Body of pancreas (tissue), 4 donors: ENCODE measurements around the gene PIGM. TPM values are rescaled to one million over a fixed set of nuclear protein-coding genes. Genes with fewer than 3 reads are reported as not detected.
A peak's percentile ranks its signal among the peaks of the same experiment; 100 is the strongest.

ENCODE experiments used
- ATAC-seq: fragments of 150-250 bp; one replicate; pipeline ENCODE4 v1.9.1; 2016
- DNase-seq, 4 donors: peaks; one replicate each; pipeline ENCODE4 v3.0.0-alpha.2; 2019
- H3K27ac ChIP-seq, 4 donors: fragments of 200-600 bp; sonication (generic); 1 replicate in 3 of 4; 2 replicates in 1 of 4; pipeline versions ENCODE4 v1.5.1 to v1.6.1; 2016 to 2019; ENCODE audit warnings: mild to moderate bottlenecking in 1 of 4, mixed read lengths in 1 of 4, moderate library complexity in 1 of 4
- H3K27me3 ChIP-seq, 2 donors: fragments of 200-600 bp; sonication (generic); one replicate each; pipeline ENCODE4 v1.6.0; 2016; ENCODE audit warnings: mild to moderate bottlenecking in 1 of 2
- H3K36me3 ChIP-seq, 2 donors: fragments of 200-600 bp; sonication (generic); replicated peaks in 1 of 2; 2 replicates each; pipeline ENCODE4 v1.5.1; 2016; ENCODE audit warnings: low read depth in 2 of 2; ENCODE audit not compliant: insufficient read depth in 1 of 2
- H3K4me1 ChIP-seq: fragments of 200-600 bp; sonication (generic); one replicate; pipeline ENCODE4 v1.6.0; 2016
- H3K4me3 ChIP-seq, 2 donors: fragments of 200-600 bp; sonication (generic); 1 replicate in 1 of 2; 2 replicates in 1 of 2; pipeline ENCODE4 v1.5.1; 2016 to 2019
- H3K9me3 ChIP-seq, 3 donors: fragments of 200-600 bp; sonication (generic); 1 replicate in 2 of 3; 2 replicates in 1 of 3; pipeline ENCODE4 v1.5.1; 2016
- CTCF ChIP-seq, 7 experiments: fragments of 450-650 bp in 4 of 7; fragments of 200-600 bp in 3 of 7; sonication (generic) in 3 of 7; IDR thresholded peaks; one replicate each; pipeline ENCODE4 v1.5.1; 2016 to 2019; ENCODE audit warnings: antibody characterized with exemption in 7 of 7
- POLR2A ChIP-seq, 3 donors: fragments of 450-650 bp; IDR thresholded peaks; one replicate each; pipeline ENCODE4 v1.6.1; 2016; ENCODE audit warnings: antibody characterized with exemption in 3 of 3, mild to moderate bottlenecking in 2 of 3
- WGBS, 2 donors: methylation state at CpG; one replicate each; pipeline ENCODE4 v1.1.5; 2017; 5-methylcytosine and 5-hydroxymethylcytosine counted together
- intact Hi-C: fragments of 100-400 bp; cut with DNase I; formaldehyde crosslinking; loops from one replicate; pipeline ENCODE4 v1.15.1; 2023
- total RNA-seq, 2 donors: library from RNA; depleted of rRNA; stranded (reverse); fragments of >200 nt; gene quantifications; one replicate each; pipeline ENCODE4 v1.1.0, GENCODE V29; 2016

The PIGM gene
- total RNA-seq, 2 donors from 2014 or later: 4.9 to 7.8 TPM

- 67 to 72% methylated on average over 4 of the region's 4 CpGs for WGBS, 2 donors
- H3K4me1 ChIP-seq: no peaks in the 10 kb centered on the region
- intact Hi-C loops: no loop called here
- H3K27ac ChIP-seq: no peak overlapping the region
- no peaks in the 10 kb centered on the region for H3K36me3 ChIP-seq
- no peaks in the 10 kb centered on the region for H3K27me3 ChIP-seq
- peak in 1 of 4 donors; percentile 16 for DNase-seq
- ATAC-seq: peak; percentile 35
- H3K9me3 ChIP-seq: no peaks in the 10 kb centered on the region
- TF ChIP-seq CTCF (IDR thresholded peaks at IDR 0.05): no peak
- no peak for TF ChIP-seq POLR2A (IDR thresholded peaks at IDR 0.05)
- no peak overlapping the region for H3K4me3 ChIP-seq
Observed at GRCh38 chr1:159991513-159991912, 40.3 kb downstream of the PIGM start.

GRCh38 chr1:159990005-159990404, 41.8 kb downstream of the PIGM start:
- ATAC-seq (no peak), DNase-seq (no peak)
- Histone ChIP-seq H3K4me3 (no peak overlapping the region), H3K36me3 (no peaks in the 10 kb centered on the region), H3K4me1 (no peaks in the 10 kb centered on the region), H3K9me3 (no peaks in the 10 kb centered on the region), H3K27me3 (no peaks in the 10 kb centered on the region), H3K27ac (no peak overlapping the region)
- WGBS, 2 donors: 78 to 84% methylated on average over 5 of the region's 5 CpGs
- intact Hi-C loops: no loop called here
- no peak for TF ChIP-seq CTCF (IDR thresholded peaks at IDR 0.05)
- no peak for TF ChIP-seq POLR2A (IDR thresholded peaks at IDR 0.05)

GRCh38 chr1:159989581-159989980, 42.2 kb downstream of the PIGM start:
- ATAC-seq (no peak), DNase-seq (no peak)
- intact Hi-C loops: no loop called here
- no peaks in the 10 kb centered on the region for H3K9me3 ChIP-seq
- 87 to 94% methylated on average over 2 to 3 of the region's 3 CpGs for WGBS, 2 donors
- H3K36me3 ChIP-seq: no peaks in the 10 kb centered on the region
- no peak overlapping the region for H3K4me3 ChIP-seq
- H3K27ac ChIP-seq: no peak overlapping the region
- H3K4me1 ChIP-seq: no peaks in the 10 kb centered on the region
- TF ChIP-seq CTCF (IDR thresholded peaks at IDR 0.05) (no peak), POLR2A (IDR thresholded peaks at IDR 0.05) (no peak)
- no peaks in the 10 kb centered on the region for H3K27me3 ChIP-seq

- Histone ChIP-seq H3K36me3 (no peaks in the 10 kb centered on the region), H3K9me3 (no peaks in the 10 kb centered on the region), H3K27ac (no peak overlapping the region), H3K4me3 (no peak overlapping the region), H3K4me1 (no peaks in the 10 kb centered on the region), H3K27me3 (no peaks in the 10 kb centered on the region)
- DNase-seq (no peak), ATAC-seq (no peak)
- 27 to 33% methylated on average over 1 of the region's 1 CpG for WGBS, 2 donors
- TF ChIP-seq CTCF (IDR thresholded peaks at IDR 0.05): no peak
- intact Hi-C loops: no loop called here
Observed at GRCh38 chr1:159988006-159988405, 43.8 kb downstream of the PIGM start.

- Histone ChIP-seq H3K9me3 (no peaks in the 10 kb centered on the region), H3K27ac (no peak overlapping the region), H3K36me3 (no peaks in the 10 kb centered on the region), H3K4me1 (no peaks in the 10 kb centered on the region), H3K27me3 (no peaks in the 10 kb centered on the region), H3K4me3 (no peak overlapping the region)
- DNase-seq: no peak
- no peak for ATAC-seq
- TF ChIP-seq POLR2A (IDR thresholded peaks at IDR 0.05): no peak
- TF ChIP-seq CTCF (IDR thresholded peaks at IDR 0.05): no peak
- WGBS, 2 donors: 79 to 81% methylated on average over 4 of the region's 4 CpGs
- intact Hi-C loops: no loop called here
Observed at GRCh38 chr1:159987186-159987585, 44.6 kb downstream of the PIGM start.
